GM23338 (cell line): ENCODE data around the gene HS6ST1. TPM values are rescaled to one million over a fixed set of nuclear protein-coding genes. Genes with fewer than 3 reads are reported as not detected.

Source experiments
- ATAC-seq: fragments of 200-7000 bp; cut with Tn5 transposase; 3 replicates; pipeline ENCODE4 v1.9.1; 2020
- DNase-seq: peaks from one replicate; pipeline ENCODE4 v3.0.0-alpha.2; 2015; ENCODE audit warnings: low spot score
- H2AFZ ChIP-seq: fragments of 200-600 bp; sonication (generic); 2 replicates; pipeline ENCODE4 v1.8.0; 2016; ENCODE audit warnings: antibody characterized with exemption, mild to moderate bottlenecking, moderate library complexity
- H3F3A ChIP-seq: fragments of 200-600 bp; sonication (generic); replicated peaks from 2 replicates; pipeline ENCODE4 v1.8.0; 2017; ENCODE audit warnings: antibody characterized with exemption, mixed run types, low read depth
- H3K27ac ChIP-seq: fragments of 200-600 bp; sonication (generic); 2 replicates; pipeline ENCODE4 v1.6.1; 2016; ENCODE audit warnings: low read depth
- H3K27me3 ChIP-seq: fragments of 200-600 bp; sonication (generic); 2 replicates; pipeline ENCODE4 v1.8.0; 2016; ENCODE audit warnings: mild to moderate bottlenecking, mixed run types, moderate library complexity; ENCODE audit not compliant: insufficient read depth
- H3K36me3 ChIP-seq: fragments of 200-600 bp; sonication (generic); 2 replicates; pipeline ENCODE4 v1.8.0; 2016; ENCODE audit warnings: mild to moderate bottlenecking; ENCODE audit not compliant: insufficient read depth
- H3K4me1 ChIP-seq: fragments of 200-600 bp; sonication (generic); 2 replicates; pipeline ENCODE4 v1.8.0; 2016; ENCODE audit warnings: mild to moderate bottlenecking, moderate library complexity; ENCODE audit not compliant: insufficient read depth
- H3K4me2 ChIP-seq: fragments of 200-600 bp; sonication (generic); 2 replicates; pipeline ENCODE4 v1.7.1; 2017; ENCODE audit warnings: mixed run types
- H3K4me3 ChIP-seq: fragments of 200-600 bp; sonication (generic); 2 replicates; pipeline ENCODE4 v1.6.1; 2016; ENCODE audit warnings: mixed run types
- H3K79me2 ChIP-seq: fragments of 200-600 bp; sonication (generic); replicated peaks from 2 replicates; pipeline ENCODE4 v1.8.0; 2017; ENCODE audit warnings: mild to moderate bottlenecking; ENCODE audit not compliant: insufficient read depth
- H3K9me2 ChIP-seq: fragments of 200-600 bp; sonication (generic); 2 replicates; pipeline ENCODE4 v1.8.0; 2017; ENCODE audit not compliant: insufficient read depth
- H4K20me1 ChIP-seq: fragments of 200-600 bp; sonication (generic); replicated peaks from 2 replicates; pipeline ENCODE4 v1.8.0; 2017; ENCODE audit warnings: mild to moderate bottlenecking; ENCODE audit not compliant: insufficient read depth
- H3K27ac Mint-ChIP-seq: 2 replicates; pipeline ENCODE4 v1.8.0; 2020; ENCODE audit warnings: inconsistent platforms, mild to moderate bottlenecking, moderate library complexity, mixed read lengths
- H3K27me3 Mint-ChIP-seq: 3 replicates; pipeline ENCODE4 v1.8.0; 2022; ENCODE audit warnings: low read depth, mild to moderate bottlenecking, moderate library complexity, mixed read lengths, inconsistent platforms; ENCODE audit not compliant: insufficient read depth, poor library complexity
- H3K36me3 Mint-ChIP-seq: 3 replicates; pipeline ENCODE4 v1.8.0; 2021; ENCODE audit warnings: low read depth, mild to moderate bottlenecking, inconsistent platforms, moderate library complexity, mixed read lengths
- H3K4me1 Mint-ChIP-seq: 3 replicates; pipeline ENCODE4 v1.8.0; 2020; ENCODE audit warnings: mild to moderate bottlenecking, inconsistent platforms, mixed read lengths
- H3K4me3 Mint-ChIP-seq: 3 replicates; pipeline ENCODE4 v1.8.0; 2021; ENCODE audit warnings: moderate library complexity, mild to moderate bottlenecking, inconsistent platforms, mixed read lengths
- H3K9me3 Mint-ChIP-seq: 3 replicates; pipeline ENCODE4 v1.8.0; 2020; ENCODE audit warnings: moderate library complexity, mild to moderate bottlenecking, inconsistent platforms, mixed read lengths
- CREB1 ChIP-seq: fragments of 250-450 bp; sonication (Bioruptor Pico); IDR thresholded peaks from 2 replicates; pipeline ENCODE4 v1.5.0; 2020; ENCODE audit warnings: low read depth, mild to moderate bottlenecking, moderate library complexity
- ETS1 ChIP-seq: IDR thresholded peaks from 2 replicates; pipeline ENCODE4 v1.6.1; 2016; ENCODE audit warnings: antibody characterized with exemption
- EZH2 ChIP-seq: fragments of 200-600 bp; sonication (generic); IDR thresholded peaks from one replicate; pipeline ENCODE4 v1.8.0; 2017; ENCODE audit warnings: antibody characterized with exemption, mild to moderate bottlenecking, low read depth; ENCODE audit not compliant: unreplicated experiment
- NANOG ChIP-seq: IDR thresholded peaks from 2 replicates; pipeline ENCODE4 v1.6.1; 2016; ENCODE audit warnings: antibody characterized with exemption, borderline replicate concordance
- REST ChIP-seq: IDR thresholded peaks from one replicate; pipeline ENCODE4 v1.6.1; 2018; ENCODE audit warnings: antibody characterized with exemption; ENCODE audit not compliant: unreplicated experiment
- STAT1 ChIP-seq: IDR thresholded peaks from one replicate; pipeline ENCODE4 v1.6.1; 2016; ENCODE audit warnings: antibody characterized with exemption; ENCODE audit not compliant: unreplicated experiment
- ZNF462 ChIP-seq: fragments of 250-450 bp; sonication (Bioruptor Pico); IDR thresholded peaks from 2 replicates; pipeline ENCODE4 v1.5.0; 2020; ENCODE audit warnings: mild to moderate bottlenecking, moderate library complexity
- polyA plus RNA-seq: library from polyadenylated mRNA; unstranded; fragments of >200 nt; fragmentation: Nextera tagmentation; extraction: Ambion mirVana; gene quantifications from 2 replicates; pipeline ENCODE4 v1.2.1, GENCODE V29; 2016
- total RNA-seq: library from RNA; depleted of rRNA; stranded (reverse); fragments of >200 nt; shearing (Covaris generic); gene quantifications from 2 replicates; pipeline ENCODE4 v1.2.3, GENCODE V29; 2014

Gene HS6ST1
- total and polyA plus RNA-seq, 2 experiments from 2014 or later, result 21.1 to 106 TPM

DNA sequence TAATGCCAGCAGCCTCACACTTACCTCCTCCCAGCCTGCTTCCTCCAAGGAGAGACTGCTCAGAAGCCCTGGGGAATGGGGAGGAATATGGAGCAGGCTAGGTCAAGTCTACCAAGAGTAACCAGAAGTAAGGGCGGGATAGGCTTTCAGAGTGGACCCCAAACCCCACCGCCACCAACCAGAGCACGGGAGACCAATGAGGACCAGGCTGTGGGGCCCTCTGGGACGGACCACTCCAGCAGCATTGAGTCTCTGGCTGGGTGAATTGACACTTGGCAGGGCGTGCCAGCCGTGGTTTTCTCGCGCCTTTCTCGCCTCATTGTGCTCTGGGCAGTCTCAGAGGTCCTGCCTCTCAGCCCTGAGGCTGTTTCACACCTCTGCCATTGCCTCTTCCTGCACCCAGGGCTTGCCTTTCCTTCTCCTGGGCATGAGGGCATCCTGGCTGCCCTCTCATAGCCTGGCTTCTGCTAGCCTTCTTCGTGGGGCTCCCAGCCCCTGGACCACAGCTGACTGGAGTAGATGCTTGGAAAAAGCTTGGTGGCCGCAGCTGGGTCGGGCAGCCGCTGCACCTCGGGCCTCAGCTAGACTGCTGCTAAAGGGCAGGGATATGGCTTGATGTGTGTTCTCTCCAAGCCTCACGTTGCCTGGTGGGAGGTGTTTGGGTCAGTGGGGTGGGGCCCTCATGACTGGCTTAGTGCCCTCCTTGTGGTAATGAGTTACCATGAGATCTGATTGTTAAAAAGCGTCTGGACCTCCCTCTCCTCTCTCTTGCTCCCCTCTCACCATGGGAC lies 40.5 kb upstream of the HS6ST1 start (continued):
- TF ChIP-seq ETS1, result no peak
- no peak for TF ChIP-seq REST
- TF ChIP-seq CREB1, result no peak
- TF ChIP-seq EZH2, result no peak
- TF ChIP-seq NANOG, result no peak

DNA sequence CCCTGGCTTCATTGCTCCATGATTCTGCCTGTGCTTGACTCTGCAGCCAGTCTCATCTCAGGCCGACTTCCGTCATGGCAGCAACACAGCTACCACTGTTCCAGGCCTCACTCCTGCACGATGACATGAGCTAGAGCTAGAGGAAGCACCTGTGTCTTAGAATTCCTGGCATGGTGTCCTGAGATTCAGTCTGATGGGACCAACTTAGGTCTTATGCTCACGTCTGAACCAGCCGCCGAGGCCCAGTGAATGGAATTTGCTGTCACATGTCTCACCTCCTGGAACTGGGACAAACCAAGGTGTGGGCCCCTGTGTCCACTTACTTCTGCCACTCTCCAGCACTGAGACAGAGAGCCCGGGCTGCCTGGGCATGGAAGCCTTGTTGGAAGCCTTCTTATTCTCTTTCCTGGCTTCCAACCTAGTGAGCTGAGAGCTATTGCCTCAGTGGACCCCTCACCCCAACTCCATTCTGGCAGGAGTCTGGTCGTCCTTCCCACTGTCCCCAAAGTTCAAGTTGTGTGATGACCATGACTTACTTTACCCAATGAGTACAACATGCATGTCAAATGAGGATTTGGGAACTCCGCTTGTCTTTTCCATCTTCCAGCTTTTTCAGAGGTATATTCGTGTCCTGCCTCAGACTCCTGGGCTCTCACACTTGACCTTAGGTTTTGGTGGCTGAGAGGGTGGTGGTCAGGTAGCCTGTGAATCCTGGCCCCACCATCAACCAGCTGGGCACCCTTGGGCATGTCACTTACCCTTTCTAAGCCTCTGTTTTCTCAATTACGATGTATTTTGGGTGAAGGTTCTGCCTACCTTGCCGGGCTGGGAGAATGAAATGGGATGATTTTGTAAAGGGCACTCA lies 39.1 kb upstream of the HS6ST1 start:
- peaks cover 16% of the 10 kb centered on the region for H3K4me1 Mint-ChIP-seq
- no peaks in the 10 kb centered on the region for H4K20me1 ChIP-seq
- H3K4me2 ChIP-seq, result no peak overlapping the region
- H3K79me2 ChIP-seq, result no peaks in the 10 kb centered on the region
- DNase-seq (no peak), ATAC-seq (no peak)
- no peak overlapping the region for H2AFZ ChIP-seq
- peaks cover 9% of the 10 kb centered on the region for H3K27me3 Mint-ChIP-seq
- peaks cover 3% of the 10 kb centered on the region; the same call in 1 of the 3 replicates for H3K36me3 Mint-ChIP-seq
- H3K4me3 ChIP-seq, result no peak overlapping the region
- H3K27ac Mint-ChIP-seq, result no peak overlapping the region
- H3F3A ChIP-seq, result 0 out of 2 replicates have a peak, but pooled peaks cover 3% of the 10 kb centered on the region
- H3K9me3 Mint-ChIP-seq, result peaks cover 5% of the 10 kb centered on the region; the same call in 1 of the 3 replicates
- no peak overlapping the region for H3K27ac ChIP-seq
- H3K9me2 ChIP-seq, result peaks cover 17% of the 10 kb centered on the region
- H3K4me1 ChIP-seq, result peaks cover 14% of the 10 kb centered on the region
- H3K27me3 ChIP-seq, result no peaks in the 10 kb centered on the region
- H3K36me3 ChIP-seq, result 0 out of 2 replicates have a peak, but pooled peaks cover under 1% of the 10 kb centered on the region
- H3K4me3 Mint-ChIP-seq, result no peak overlapping the region
- TF ChIP-seq STAT1, result no peak
- TF ChIP-seq REST, result no peak
- TF ChIP-seq ZNF462 (CRISPR knock-in tag), result no peak
